HepG2 (cell line): Measurements from ENCODE around the gene BCDIN3D. TPM values are rescaled to one million over a fixed set of nuclear protein-coding genes. Genes with fewer than 3 reads are reported as not detected.

Experiments used
- ATAC-seq: fragments of 200-7000 bp; cut with Tn5 transposase; 3 replicates; pipeline ENCODE4 v1.9.1; 2020; ENCODE audit warnings: mild to moderate bottlenecking, moderate library complexity
- BruUV-seq: library from RNA; stranded (reverse); fragments of 400-500 nt; replicated peaks from 2 replicates; lab custom pipeline; 2021; lab: Mats Ljungman, UMichigan
- CTCF ChIA-PET: fragments of 300-600 bp; formaldehyde crosslinking; extraction: SDS; loops from one replicate; lab custom pipeline; 2021; ENCODE audit warnings: low total read pairs, inconsistent platforms, low intra/inter-chr PET ratio; lab: Yijun Ruan, JAX
- POLR2A ChIA-PET: fragments of 350-600 bp; sonication (Branson Sonifier 250); formaldehyde crosslinking; loops from one replicate; lab custom pipeline; 2020; ENCODE audit warnings: antibody characterized with exemption, inconsistent platforms; lab: Yijun Ruan, JAX
- DNase-seq: peaks from one replicate; pipeline ENCODE4 v3.0.0-alpha.2; 2015; ENCODE audit warnings: low spot score
- FAIRE-seq: peaks from 3 replicates; lab custom pipeline; 2011; peaks lifted over from hg19 to GRCh38; lab: Jason Lieb, UNC
- H2AFZ ChIP-seq: one replicate; pipeline ENCODE4 v1.6.1; 2011; ENCODE audit warnings: low read length, inconsistent platforms
- H3K27ac ChIP-seq: fragments of 300-600 bp; 3 replicates; pipeline ENCODE4 v1.8.0; 2011; ENCODE audit warnings: mixed run types, mild to moderate bottlenecking, mixed read lengths, low read length, inconsistent platforms; ENCODE audit not compliant: insufficient read depth; ENCODE audit errors: extremely low read length
- H3K27me3 ChIP-seq, 2 experiments: fragments of 200-600 bp in 1 of 2; 2 replicates in 1 of 2; 3 replicates in 1 of 2; pipeline versions ENCODE4 v1.6.0 to v1.8.0; 2011; ENCODE audit warnings: low read length in 2 of 2, mild to moderate bottlenecking in 2 of 2, moderate library complexity in 2 of 2, inconsistent platforms in 1 of 2; ENCODE audit not compliant: insufficient read depth in 2 of 2, control insufficient read depth in 1 of 2
- H3K36me3 ChIP-seq, 2 experiments: fragments of 200-600 bp in 1 of 2; replicated peaks in 1 of 2; 2 replicates in 1 of 2; 3 replicates in 1 of 2; pipeline versions ENCODE4 v1.5.1 to v1.8.0; 2011; ENCODE audit warnings: low read length in 2 of 2, inconsistent platforms in 1 of 2; ENCODE audit not compliant: insufficient read depth in 2 of 2, control insufficient read depth in 1 of 2
- H3K4me1 ChIP-seq: 2 replicates; pipeline ENCODE4 v1.5.1; 2012; ENCODE audit warnings: low read length, inconsistent platforms; ENCODE audit not compliant: insufficient read depth
- H3K4me2 ChIP-seq: 2 replicates; pipeline ENCODE4 v1.6.0; 2011; ENCODE audit warnings: low read depth, low read length, inconsistent platforms
- H3K4me3 ChIP-seq, 3 experiments: fragments of 200-600 bp in 1 of 3; sonication (generic), shearing (Covaris generic) in 1 of 3; replicated peaks in 1 of 3; 2 replicates each; pipeline ENCODE4 v1.5.1; 2011 to 2016; ENCODE audit warnings: low read length in 3 of 3, inconsistent platforms in 2 of 3, low read depth in 2 of 3, mild to moderate bottlenecking in 2 of 3, control low read depth in 1 of 3, mixed read lengths in 1 of 3; ENCODE audit not compliant: insufficient read depth in 1 of 3
- H3K79me2 ChIP-seq: one replicate; pipeline ENCODE4 v1.6.1; 2011; ENCODE audit warnings: low read length, inconsistent platforms; ENCODE audit not compliant: insufficient read depth
- H3K9ac ChIP-seq: 2 replicates; pipeline ENCODE4 v1.6.0; 2011; ENCODE audit warnings: mild to moderate bottlenecking, low read depth, low read length, inconsistent platforms; ENCODE audit not compliant: insufficient read depth
- H3K9me3 ChIP-seq: 2 replicates; pipeline ENCODE4 v1.5.1; 2012; ENCODE audit warnings: mild to moderate bottlenecking, low read length
- H4K20me1 ChIP-seq: 2 replicates; pipeline ENCODE4 v1.6.0; 2011; ENCODE audit warnings: inconsistent platforms, mild to moderate bottlenecking, low read length, moderate library complexity; ENCODE audit not compliant: insufficient read depth
- CHCHD3 ChIP-seq: sonication (generic); formaldehyde crosslinking; IDR thresholded peaks from 2 replicates; pipeline ENCODE4 v1.8.0; 2022; ENCODE audit warnings: mild to moderate bottlenecking, missing genetic modification reagents, moderate library complexity
- ETV5 ChIP-seq: IDR thresholded peaks from 2 replicates; pipeline ENCODE4 v1.6.1; 2018; ENCODE audit warnings: missing biosample characterization, missing genetic modification reagents, inconsistent platforms, borderline replicate concordance
- FOSL2 ChIP-seq: sonication (generic); formaldehyde crosslinking; IDR thresholded peaks from 2 replicates; pipeline ENCODE4 v1.4.0; 2020; ENCODE audit warnings: missing genetic modification reagents
- MED13 ChIP-seq: sonication (generic); formaldehyde crosslinking; IDR thresholded peaks from 2 replicates; pipeline ENCODE4 v1.5.0; 2020; ENCODE audit warnings: missing genetic modification reagents
- SNAPC2 ChIP-seq: sonication (generic); formaldehyde crosslinking; IDR thresholded peaks from 2 replicates; pipeline ENCODE4 v1.8.1; 2022; ENCODE audit warnings: mild to moderate bottlenecking, missing genetic modification reagents
- ZFP1 ChIP-seq: IDR thresholded peaks from 2 replicates; pipeline ENCODE4 v1.6.1; 2016
- ZMAT3 ChIP-seq: sonication (generic); formaldehyde crosslinking; conservative IDR thresholded peaks from 2 replicates; pipeline ENCODE4 v1.7.0; 2021; ENCODE audit warnings: missing genetic modification reagents
- WGBS: methylation state at CpG from one replicate; pipeline ENCODE4 v1.1.6; 2017; ENCODE audit warnings: low lambda C conversion rate; 5-methylcytosine and 5-hydroxymethylcytosine counted together
- in situ Hi-C: cut with HindIII; loops from 2 replicates; pipeline ENCODE4 v1.10.0; 2017; ENCODE audit warnings: low pct_unique_long_range_greater_than_20kb; ENCODE audit not compliant: extremely low pct_ligation_motif_present
- intact Hi-C: fragments of 100-400 bp; cut with micrococcal nuclease; formaldehyde crosslinking; loops from one replicate; pipeline ENCODE4 v1.10.0; 2022; ENCODE audit not compliant: unreplicated experiment
- polyA plus RNA-seq, 8 experiments: library from polyadenylated mRNA; depleted of rRNA in 3 of 8; stranded (reverse) in 7 of 8; unstranded in 1 of 8; fragments of >200 nt; fragmentation: Illumina TruSeq in 4 of 8; extraction: Trizol in 4 of 8; gene quantifications; 2 replicates each; pipeline versions ENCODE4 v1.2.1 to v1.2.3, GENCODE V29; 2011 to 2016; ENCODE audit warnings: low read depth in 4 of 8, missing spikeins in 1 of 8, mixed read lengths in 1 of 8; ENCODE audit not compliant: insufficient read depth in 1 of 8
- total RNA-seq, 5 experiments: library from RNA; depleted of rRNA; stranded (reverse); fragments of >200 nt; fragmentation: Illumina TruSeq; extraction: Trizol; gene quantifications; 2 replicates each; pipeline ENCODE4 v1.2.3, GENCODE V29; 2016; ENCODE audit warnings: low read depth in 1 of 5
- TF ChIP-seq, protein P1 (sequence below): sonication (generic); formaldehyde crosslinking; IDR thresholded peaks from 2 replicates; pipeline ENCODE4; 2020; ENCODE audit warnings: missing genetic modification reagents, mild to moderate bottlenecking, borderline replicate concordance

BCDIN3D gene
- total and polyA plus RNA-seq, 2 of the 13 experiments (the other 11 are each of a cell fraction or from before 2014, with no cell fraction given) = 2.2 to 2.5 TPM

DNA sequence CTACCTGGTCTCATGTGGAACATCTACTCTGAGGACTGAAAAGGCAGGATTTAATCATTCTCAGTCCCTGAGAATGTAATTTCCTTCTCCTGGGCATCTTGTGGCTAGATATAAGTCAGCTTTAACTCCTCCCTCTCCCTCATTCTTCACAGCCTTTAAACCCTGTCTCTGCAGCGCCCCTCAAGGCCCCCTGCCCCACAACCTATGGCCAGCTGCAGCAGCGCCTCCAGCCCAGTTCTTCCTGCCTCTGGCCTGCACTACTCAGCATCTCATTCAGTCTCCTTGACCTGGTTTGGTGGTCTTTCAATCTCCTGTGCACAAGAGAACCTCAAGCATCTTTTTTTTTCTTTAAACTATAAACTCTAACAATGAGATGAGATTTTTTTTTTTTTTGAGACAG, 44.0 kb downstream of the BCDIN3D start:
- FAIRE-seq (no peak), DNase-seq (no peak), ATAC-seq (no peak)
- Histone ChIP-seq H3K9ac (no peak overlapping the region), H2AFZ (no peak overlapping the region), H3K4me3 (no peak overlapping the region), H3K9me3 (no peaks in the 10 kb centered on the region), H3K27me3 (no peaks in the 10 kb centered on the region), H3K79me2 (no peaks in the 10 kb centered on the region), H3K4me1 (peaks cover 20% of the 10 kb centered on the region), H3K27ac (no peak overlapping the region), H3K36me3 (peaks cover 20 to 57% of the 10 kb centered on the region in 2 experiments), H4K20me1 (no peaks in the 10 kb centered on the region), H3K4me2 (no peak overlapping the region)
- in situ Hi-C loops (no loop called here), intact Hi-C loops (no loop called here)
- BruUV-seq = no TSS peak
- ChIA-PET CTCF (no interaction called here), POLR2A (interaction anchor here (0.9 kb wide), 1 partner anchor 57 kb away, joined by 3 read pairs; the partner anchor contains the start of gene TMBIM6)
- TF ChIP-seq ZMAT3 (no peak), MED13 (no peak), CHCHD3 (no peak), FOSL2 (CRISPR knock-in tag) (no peak), SNAPC2 (CRISPR knock-in tag) (no peak), ZFP1 (CRISPR knock-in tag) (no peak), ETV5 (CRISPR knock-in tag) (no peak)
- TF ChIP-seq, protein P1, sequence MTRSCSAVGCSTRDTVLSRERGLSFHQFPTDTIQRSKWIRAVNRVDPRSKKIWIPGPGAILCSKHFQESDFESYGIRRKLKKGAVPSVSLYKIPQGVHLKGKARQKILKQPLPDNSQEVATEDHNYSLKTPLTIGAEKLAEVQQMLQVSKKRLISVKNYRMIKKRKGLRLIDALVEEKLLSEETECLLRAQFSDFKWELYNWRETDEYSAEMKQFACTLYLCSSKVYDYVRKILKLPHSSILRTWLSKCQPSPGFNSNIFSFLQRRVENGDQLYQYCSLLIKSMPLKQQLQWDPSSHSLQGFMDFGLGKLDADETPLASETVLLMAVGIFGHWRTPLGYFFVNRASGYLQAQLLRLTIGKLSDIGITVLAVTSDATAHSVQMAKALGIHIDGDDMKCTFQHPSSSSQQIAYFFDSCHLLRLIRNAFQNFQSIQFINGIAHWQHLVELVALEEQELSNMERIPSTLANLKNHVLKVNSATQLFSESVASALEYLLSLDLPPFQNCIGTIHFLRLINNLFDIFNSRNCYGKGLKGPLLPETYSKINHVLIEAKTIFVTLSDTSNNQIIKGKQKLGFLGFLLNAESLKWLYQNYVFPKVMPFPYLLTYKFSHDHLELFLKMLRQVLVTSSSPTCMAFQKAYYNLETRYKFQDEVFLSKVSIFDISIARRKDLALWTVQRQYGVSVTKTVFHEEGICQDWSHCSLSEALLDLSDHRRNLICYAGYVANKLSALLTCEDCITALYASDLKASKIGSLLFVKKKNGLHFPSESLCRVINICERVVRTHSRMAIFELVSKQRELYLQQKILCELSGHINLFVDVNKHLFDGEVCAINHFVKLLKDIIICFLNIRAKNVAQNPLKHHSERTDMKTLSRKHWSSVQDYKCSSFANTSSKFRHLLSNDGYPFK (CRISPR knock-in tag) = no peak
- WGBS = 95% methylated on average over 2 of the region's 2 CpGs
